ENCODE results near the gene LDLRAD4. TPM values are rescaled to one million over a fixed set of nuclear protein-coding genes. Genes with fewer than 3 reads are reported as not detected.

The LDLRAD4 gene
- total RNA-seq, 1 experiment from 2014 or later, result 3.6 TPM

- H3K36me3 ChIP-seq (ENCODE audit: insufficient read depth, low read length, poor library complexity, severe bottlenecking), result no peaks in the 10 kb centered on the region
- no peaks in the 10 kb centered on the region for H3K4me1 ChIP-seq (ENCODE audit: insufficient read depth, low read length, poor library complexity, severe bottlenecking)
- no TSS peak for BruUV-seq (replicated peaks)
- H3K4me3 ChIP-seq (ENCODE audit: low read depth, low read length, poor library complexity, severe bottlenecking), result no peak overlapping the region
- no peak for DNase-seq (ENCODE audit: low spot score)
- no peaks in the 10 kb centered on the region for H3K27me3 ChIP-seq (replicated peaks; ENCODE audit: insufficient read depth, low read depth, low read length, poor library complexity)
- intact Hi-C loops (cut with micrococcal nuclease; ENCODE audit: unreplicated experiment), result no loop called here
- POLR2A ChIA-PET (ENCODE audit: low non-redundant PET), result no interaction called here
- no peaks in the 10 kb centered on the region for H3K9me3 ChIP-seq (ENCODE audit: low read depth, low read length, poor library complexity, severe bottlenecking)
- no peak for TF ChIP-seq EZH2 (IDR thresholded peaks at IDR 0.05; ENCODE audit: borderline replicate concordance, low read depth, low read length, poor library complexity, severe bottlenecking)
- no peak for TF ChIP-seq CTCF (conservative IDR thresholded peaks at IDR 0.05; ENCODE audit: low read depth, low read length)
- H3K27ac ChIP-seq (ENCODE audit: low read depth, low read length, poor library complexity, severe bottlenecking), result no peak overlapping the region
- CTCF ChIA-PET, result interaction anchor here (0.6 kb wide), 1 partner anchor 574 kb away, joined by 3 read pairs; no protein-coding TSS in a partner anchor
These were observed 361.3 kb downstream of the LDLRAD4 start for GRCh38 chr18:13579874-13580273.

- no peaks in the 10 kb centered on the region for H3K36me3 ChIP-seq (ENCODE audit: insufficient read depth, low read length, poor library complexity, severe bottlenecking)
- DNase-seq (ENCODE audit: low spot score), result no peak
- no peaks in the 10 kb centered on the region for H3K9me3 ChIP-seq (ENCODE audit: low read depth, low read length, poor library complexity, severe bottlenecking)
- H3K27me3 ChIP-seq (replicated peaks; ENCODE audit: insufficient read depth, low read depth, low read length, poor library complexity), result no peaks in the 10 kb centered on the region
- no peaks in the 10 kb centered on the region for H3K4me1 ChIP-seq (ENCODE audit: insufficient read depth, low read length, poor library complexity, severe bottlenecking)
- POLR2A ChIA-PET (ENCODE audit: low non-redundant PET), result no interaction called here
- TF ChIP-seq EZH2 (IDR thresholded peaks at IDR 0.05; ENCODE audit: borderline replicate concordance, low read depth, low read length, poor library complexity, severe bottlenecking), result no peak
- TF ChIP-seq CTCF (conservative IDR thresholded peaks at IDR 0.05; ENCODE audit: low read depth, low read length), result no peak
- intact Hi-C loops (cut with micrococcal nuclease; ENCODE audit: unreplicated experiment), result no loop called here
- no peak overlapping the region for H3K27ac ChIP-seq (ENCODE audit: low read depth, low read length, poor library complexity, severe bottlenecking)
- CTCF ChIA-PET, result no interaction called here
- no peak overlapping the region for H3K4me3 ChIP-seq (ENCODE audit: low read depth, low read length, poor library complexity, severe bottlenecking)
- no TSS peak for BruUV-seq (replicated peaks)
These were observed 361.8 kb downstream of the LDLRAD4 start for GRCh38 chr18:13580351-13580750.

- Histone ChIP-seq H3K9me3 (ENCODE audit: low read depth, low read length, poor library complexity, severe bottlenecking) (no peaks in the 10 kb centered on the region), H3K27ac (ENCODE audit: low read depth, low read length, poor library complexity, severe bottlenecking) (no peak overlapping the region), H3K27me3 (replicated peaks; ENCODE audit: insufficient read depth, low read depth, low read length, poor library complexity) (no peaks in the 10 kb centered on the region), H3K4me3 (ENCODE audit: low read depth, low read length, poor library complexity, severe bottlenecking) (no peak overlapping the region), H3K4me1 (ENCODE audit: insufficient read depth, low read length, poor library complexity, severe bottlenecking) (no peaks in the 10 kb centered on the region), H3K36me3 (ENCODE audit: insufficient read depth, low read length, poor library complexity, severe bottlenecking) (no peaks in the 10 kb centered on the region)
- intact Hi-C loops (cut with micrococcal nuclease; ENCODE audit: unreplicated experiment), result no loop called here
- ChIA-PET POLR2A (ENCODE audit: low non-redundant PET) (no interaction called here), CTCF (no interaction called here)
- no peak for DNase-seq (ENCODE audit: low spot score)
- no TSS peak for BruUV-seq (replicated peaks)
- TF ChIP-seq CTCF (conservative IDR thresholded peaks at IDR 0.05; ENCODE audit: low read depth, low read length) (no peak), EZH2 (IDR thresholded peaks at IDR 0.05; ENCODE audit: borderline replicate concordance, low read depth, low read length, poor library complexity, severe bottlenecking) (no peak)
These were observed 362.4 kb downstream of the LDLRAD4 start for GRCh38 chr18:13580991-13581390.

Data from A673 (cell line).